Measurements from ENCODE around the gene PHETA2.
A peak's percentile ranks its signal among the peaks of the same experiment; 100 is the strongest.
"Not testable (repeated sequence)": the region's sequence is repeated elsewhere in the genome, so short reads cannot be mapped to it uniquely, and the experiment has no call there.

The PHETA2 gene

GRCh38 chr22:42068291-42068690 lies 5.8 kb upstream of the PHETA2 start:
- DNase-seq (ENCODE audit: low read depth): no peak
- in situ Hi-C loops (cut with HindIII; ENCODE audit: low sequenced_read_pairs): no loop called here
- no peak for TF ChIP-seq CTCF (IDR thresholded peaks at IDR 0.05; ENCODE audit: low read depth, low read length, missing control alignments)
- H3K4me3 ChIP-seq (ENCODE audit: low read depth, low read length): no peak overlapping the region

- in situ Hi-C loops (cut with HindIII; ENCODE audit: low sequenced_read_pairs): no loop called here
- TF ChIP-seq CTCF (IDR thresholded peaks at IDR 0.05; ENCODE audit: low read depth, low read length, missing control alignments): no peak
- H3K4me3 ChIP-seq (ENCODE audit: low read depth, low read length): peak overlapping the region; percentile 52
- DNase-seq (ENCODE audit: low read depth): no peak
Observed at GRCh38 chr22:42069801-42070516, 4.1 kb upstream of the PHETA2 start.

- DNase-seq (ENCODE audit: low read depth): peak; percentile 87
- in situ Hi-C loops (cut with HindIII; ENCODE audit: low sequenced_read_pairs): no loop called here
- no peak for TF ChIP-seq CTCF (IDR thresholded peaks at IDR 0.05; ENCODE audit: low read depth, low read length, missing control alignments)
- peak within 1 kb of the TSS; percentile 52 for H3K4me3 ChIP-seq (ENCODE audit: low read depth, low read length)
Observed at GRCh38 chr22:42070517-42071422, 3.3 kb upstream of the PHETA2 start, which contains the start of gene NAGA. Gene NAGA, minus strand, starts transcription at chr22:42070812. Its CDS starts 515 bp downstream, at chr22:42070297.

- peak overlapping the region; percentile 52 for H3K4me3 ChIP-seq (ENCODE audit: low read depth, low read length)
- DNase-seq (ENCODE audit: low read depth); in situ Hi-C loops (cut with HindIII; ENCODE audit: low sequenced_read_pairs): not testable (repeated sequence)
Observed at GRCh38 chr22:42071508-42071907, 2.5 kb upstream of the PHETA2 start.

GRCh38 chr22:42072606-42073330 lies 1.3 kb upstream of the PHETA2 start:
- DNase-seq (ENCODE audit: low read depth): no peak
- in situ Hi-C loops (cut with HindIII; ENCODE audit: low sequenced_read_pairs): no loop called here
- TF ChIP-seq CTCF (IDR thresholded peaks at IDR 0.05; ENCODE audit: low read depth, low read length, missing control alignments): no peak
- H3K4me3 ChIP-seq (ENCODE audit: low read depth, low read length): no peak overlapping the region

- TF ChIP-seq CTCF (IDR thresholded peaks at IDR 0.05; ENCODE audit: low read depth, low read length, missing control alignments): no peak
- in situ Hi-C loops (cut with HindIII; ENCODE audit: low sequenced_read_pairs): no loop called here
- no peak for DNase-seq (ENCODE audit: low read depth)
- H3K4me3 ChIP-seq (ENCODE audit: low read depth, low read length): peak overlapping the region; percentile 44
Observed at GRCh38 chr22:42073621-42074041, 417 bp upstream of the PHETA2 start.

Measured in astrocyte of the cerebellum (primary cell).